Peyer's patch (tissue), 4 donors: ENCODE measurements around the gene PACS2. TPM values are rescaled to one million over a fixed set of nuclear protein-coding genes. Genes with fewer than 3 reads are reported as not detected.

ENCODE experiments used
- DNase-seq, 3 donors: peaks; one replicate each; pipeline ENCODE4 v3.0.0-alpha.2; 2017 to 2019
- H3K27ac ChIP-seq, 4 donors: fragments of 200-600 bp; sonication (generic); one replicate each; pipeline ENCODE4 v1.5.1; 2016 to 2019
- H3K27me3 ChIP-seq, 2 donors: fragments of 200-600 bp; sonication (generic); one replicate each; pipeline ENCODE4 v1.5.1; 2019
- H3K36me3 ChIP-seq, 3 donors: fragments of 200-600 bp; sonication (generic); one replicate each; pipeline ENCODE4 v1.5.1; 2016 to 2019
- H3K4me1 ChIP-seq, 4 donors: fragments of 200-600 bp; sonication (generic); one replicate each; pipeline ENCODE4 v1.5.1; 2016 to 2019
- H3K4me3 ChIP-seq, 4 donors: fragments of 200-600 bp; sonication (generic); 1 replicate in 3 of 4; 2 replicates in 1 of 4; pipeline ENCODE4 v1.5.1; 2016 to 2019; ENCODE audit warnings: mild to moderate bottlenecking in 1 of 4
- H3K9me3 ChIP-seq, 4 donors: fragments of 200-600 bp; sonication (generic); one replicate each; pipeline ENCODE4 v1.5.1; 2016 to 2019; ENCODE audit warnings: mild to moderate bottlenecking in 1 of 4
- POLR2A ChIP-seq, 2 donors: fragments of 450-650 bp; IDR thresholded peaks; one replicate each; pipeline ENCODE4 v1.5.1; 2017; ENCODE audit warnings: antibody characterized with exemption in 2 of 2, mild to moderate bottlenecking in 2 of 2, moderate library complexity in 2 of 2
- total RNA-seq, 4 donors: library from RNA; depleted of rRNA; stranded (reverse); fragments of >200 nt; gene quantifications; one replicate each; pipeline ENCODE4 v1.1.0, GENCODE V29; 2016
- TF ChIP-seq, protein P1 (sequence below), 6 experiments: fragments of 450-650 bp in 4 of 6; fragments of 200-600 bp in 2 of 6; sonication (generic) in 1 of 6; IDR thresholded peaks; one replicate each; pipeline ENCODE4 v1.5.1; 2017 to 2019; ENCODE audit warnings: antibody characterized with exemption in 6 of 6, mild to moderate bottlenecking in 3 of 6, moderate library complexity in 1 of 6

PACS2 gene
- total RNA-seq, 4 donors from 2014 or later: 77.2 to 158 (median 126) TPM

DNA sequence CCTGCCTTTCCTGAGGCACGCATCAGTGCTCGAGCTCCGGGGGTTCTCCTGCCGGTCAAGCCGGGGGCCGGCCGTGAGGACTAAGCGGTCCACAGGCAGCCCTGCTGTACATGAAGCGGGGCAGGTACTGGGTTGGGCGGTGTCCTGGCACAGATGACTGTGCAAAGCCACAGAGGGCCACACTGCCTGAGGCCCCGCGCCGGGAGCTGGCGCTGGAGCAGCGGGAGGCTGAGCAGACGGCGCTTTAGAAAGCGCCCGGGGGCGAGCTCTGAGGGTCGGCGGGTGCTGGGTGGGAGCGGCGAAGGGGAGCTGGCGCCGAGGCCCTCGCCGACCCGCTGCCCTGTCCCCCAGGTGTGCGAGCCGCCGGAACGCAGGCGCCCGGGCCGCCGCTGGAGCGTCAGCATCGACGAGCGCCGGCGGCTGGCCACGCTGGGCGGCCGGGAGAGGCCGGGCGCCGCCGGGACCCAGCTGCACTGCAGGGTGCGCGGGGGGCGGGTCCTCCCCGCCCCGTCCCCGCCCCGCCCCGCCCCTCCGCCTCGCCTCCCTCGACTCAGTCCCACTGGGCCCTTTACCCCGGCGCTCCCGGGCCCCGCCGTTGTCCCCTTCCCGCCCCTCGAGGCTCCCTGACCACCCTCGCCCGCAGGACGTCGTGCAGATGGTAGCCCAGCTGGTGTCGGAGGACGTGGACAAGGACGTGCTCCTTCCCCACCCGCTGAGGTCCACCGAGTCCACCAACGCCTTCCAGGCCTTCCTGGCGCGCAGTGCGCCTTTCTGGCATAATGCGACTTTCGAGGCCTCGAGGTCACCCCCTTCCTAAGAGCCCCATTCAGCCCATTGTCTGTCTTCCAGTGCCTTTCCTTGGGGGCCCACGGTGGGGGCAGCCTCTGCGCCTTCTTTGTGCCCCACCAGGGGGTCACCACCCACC lies 96.7 kb downstream of the PACS2 start:
- H3K4me1 ChIP-seq: peaks cover 0 to 15% (median 7%) of the 10 kb centered on the region in 4 donors
- DNase-seq: peak in 2 of 3 donors; percentile 56 to 79
- H3K27ac ChIP-seq: no peak overlapping the region
- no peak for TF ChIP-seq POLR2A (IDR thresholded peaks at IDR 0.05)
- TF ChIP-seq, protein P1, sequence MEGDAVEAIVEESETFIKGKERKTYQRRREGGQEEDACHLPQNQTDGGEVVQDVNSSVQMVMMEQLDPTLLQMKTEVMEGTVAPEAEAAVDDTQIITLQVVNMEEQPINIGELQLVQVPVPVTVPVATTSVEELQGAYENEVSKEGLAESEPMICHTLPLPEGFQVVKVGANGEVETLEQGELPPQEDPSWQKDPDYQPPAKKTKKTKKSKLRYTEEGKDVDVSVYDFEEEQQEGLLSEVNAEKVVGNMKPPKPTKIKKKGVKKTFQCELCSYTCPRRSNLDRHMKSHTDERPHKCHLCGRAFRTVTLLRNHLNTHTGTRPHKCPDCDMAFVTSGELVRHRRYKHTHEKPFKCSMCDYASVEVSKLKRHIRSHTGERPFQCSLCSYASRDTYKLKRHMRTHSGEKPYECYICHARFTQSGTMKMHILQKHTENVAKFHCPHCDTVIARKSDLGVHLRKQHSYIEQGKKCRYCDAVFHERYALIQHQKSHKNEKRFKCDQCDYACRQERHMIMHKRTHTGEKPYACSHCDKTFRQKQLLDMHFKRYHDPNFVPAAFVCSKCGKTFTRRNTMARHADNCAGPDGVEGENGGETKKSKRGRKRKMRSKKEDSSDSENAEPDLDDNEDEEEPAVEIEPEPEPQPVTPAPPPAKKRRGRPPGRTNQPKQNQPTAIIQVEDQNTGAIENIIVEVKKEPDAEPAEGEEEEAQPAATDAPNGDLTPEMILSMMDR (IDR thresholded peaks at IDR 0.05): peak in 1 of 6 experiments; percentile 5
- H3K36me3 ChIP-seq: no peaks in the 10 kb centered on the region
- H3K9me3 ChIP-seq: no peaks in the 10 kb centered on the region
- H3K4me3 ChIP-seq: peak overlapping the region in 3 of 4 donors; percentile 42 to 47 (median 43)
- peaks cover 0 to 8% of the 10 kb centered on the region in 2 donors for H3K27me3 ChIP-seq

DNA sequence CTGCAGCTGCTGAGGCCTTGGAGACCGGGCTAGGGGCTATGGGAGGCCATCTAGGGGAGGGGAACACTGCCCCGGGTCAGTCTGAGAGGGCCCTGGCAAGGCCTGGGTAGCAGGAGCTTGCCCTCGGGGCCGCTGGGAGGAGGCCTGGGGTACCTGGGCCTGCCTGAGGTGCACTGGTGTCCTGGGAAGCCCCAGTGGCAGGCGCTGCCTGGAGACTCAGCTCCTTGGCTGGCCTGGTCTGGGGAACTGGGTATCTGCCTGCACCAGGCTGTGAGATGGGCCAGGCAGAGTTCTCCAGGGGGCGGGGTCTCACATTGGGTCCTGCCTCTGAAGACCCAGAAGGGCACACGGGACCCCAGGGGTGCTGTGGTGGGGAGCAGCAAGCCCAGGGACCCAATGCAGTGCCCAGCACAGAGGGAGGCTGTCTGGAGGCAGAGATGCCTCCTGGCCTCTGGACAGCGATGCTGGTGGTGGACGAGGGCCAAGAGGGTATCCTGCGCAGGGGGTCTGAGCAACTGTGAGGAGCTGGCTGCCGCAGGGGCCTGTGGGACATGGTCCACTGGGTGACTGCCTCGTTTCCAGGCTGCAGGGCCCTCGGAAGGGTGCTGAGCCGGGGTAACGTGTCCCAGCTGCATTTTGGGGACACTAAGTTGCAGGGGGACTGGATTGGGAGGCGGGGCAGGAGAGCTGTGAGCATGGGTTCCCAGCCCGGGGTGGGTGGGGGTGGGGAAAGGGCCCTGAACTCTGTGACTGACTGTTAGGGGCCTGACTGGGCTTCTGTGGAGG lies 97.6 kb downstream of the PACS2 start:
- peaks cover 0 to 8% of the 10 kb centered on the region in 2 donors for H3K27me3 ChIP-seq
- no peak overlapping the region for H3K27ac ChIP-seq
- DNase-seq: no peak
- H3K36me3 ChIP-seq: no peaks in the 10 kb centered on the region
- H3K9me3 ChIP-seq: no peaks in the 10 kb centered on the region
- H3K4me3 ChIP-seq: peak overlapping the region in 1 of 4 donors; percentile 43
- TF ChIP-seq, protein P1 (IDR thresholded peaks at IDR 0.05): no peak
- no peak for TF ChIP-seq POLR2A (IDR thresholded peaks at IDR 0.05)
- peaks cover 0 to 15% (median 7%) of the 10 kb centered on the region in 4 donors for H3K4me1 ChIP-seq

DNA sequence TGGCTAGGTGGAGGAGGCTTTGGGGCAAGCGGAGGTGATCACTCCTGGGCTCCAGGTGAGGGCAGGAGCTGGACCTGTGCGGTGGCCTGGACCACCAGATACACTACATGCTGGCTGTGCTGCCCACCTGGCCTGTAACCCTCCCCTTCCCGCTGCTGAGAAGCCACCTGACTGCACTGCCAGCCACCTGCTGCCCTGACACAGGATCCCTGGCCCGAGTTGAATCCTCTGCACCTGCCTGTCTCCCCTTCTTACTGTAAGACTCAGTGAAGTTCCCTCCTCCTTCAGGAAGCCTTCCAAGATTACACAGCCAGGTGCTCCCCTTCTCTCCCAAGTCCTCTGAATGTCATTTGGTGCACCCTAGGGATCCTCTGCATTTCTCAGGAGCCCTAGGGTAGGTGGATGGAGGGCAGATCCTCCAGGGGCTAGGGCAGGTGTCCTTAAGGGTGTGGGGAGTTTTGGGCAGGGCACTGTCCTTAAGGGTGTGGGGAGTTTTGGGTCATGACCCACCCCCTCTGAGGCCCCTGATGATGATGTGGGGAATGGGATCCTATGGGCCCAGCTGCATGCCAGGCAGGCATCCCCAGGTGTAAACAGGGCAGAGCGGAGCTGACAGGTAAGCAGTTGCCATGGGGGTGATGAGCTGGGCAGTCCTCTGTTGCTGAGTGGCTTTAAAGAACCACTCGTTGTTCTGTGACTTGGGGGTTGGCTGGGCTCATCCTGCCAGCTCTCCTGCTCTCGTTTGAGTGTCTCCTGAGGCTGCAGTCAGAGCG lies 98.4 kb downstream of the PACS2 start:
- H3K9me3 ChIP-seq: no peaks in the 10 kb centered on the region
- TF ChIP-seq, protein P1 (IDR thresholded peaks at IDR 0.05): no peak
- no peak for TF ChIP-seq POLR2A (IDR thresholded peaks at IDR 0.05)
- H3K4me3 ChIP-seq: no peak overlapping the region
- H3K27me3 ChIP-seq: peaks cover 0 to 8% of the 10 kb centered on the region in 2 donors
- no peak overlapping the region for H3K27ac ChIP-seq
- no peaks in the 10 kb centered on the region for H3K36me3 ChIP-seq
- peaks cover 0 to 15% (median 7%) of the 10 kb centered on the region in 4 donors for H3K4me1 ChIP-seq
- no peak for DNase-seq

DNA sequence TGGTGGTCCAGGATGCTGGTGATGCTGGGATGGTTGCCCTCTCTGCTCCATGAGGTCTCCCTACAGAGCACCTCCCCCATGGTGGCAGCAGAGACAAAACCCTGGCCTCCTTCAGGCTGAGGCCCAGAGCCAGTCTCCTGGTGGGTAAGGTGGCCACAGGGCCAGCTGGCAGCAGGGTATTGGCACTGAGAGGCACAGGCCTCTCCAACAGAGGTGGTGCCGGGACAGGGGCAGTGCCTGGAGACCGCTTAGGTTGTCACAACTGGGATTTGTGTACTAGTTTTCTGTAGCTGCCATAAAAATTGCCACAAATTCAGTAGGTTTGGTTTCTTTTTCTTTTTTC lies 99.0 kb downstream of the PACS2 start:
- Histone ChIP-seq H3K4me1 (peaks cover 0 to 21% (median 7%) of the 10 kb centered on the region in 4 donors), H3K36me3 (no peaks in the 10 kb centered on the region), H3K27ac (no peak overlapping the region), H3K27me3 (peaks cover 0 to 8% of the 10 kb centered on the region in 2 donors), H3K9me3 (no peaks in the 10 kb centered on the region), H3K4me3 (no peak overlapping the region)
- DNase-seq: no peak
- no peak for TF ChIP-seq POLR2A (IDR thresholded peaks at IDR 0.05)
- TF ChIP-seq, protein P1 (IDR thresholded peaks at IDR 0.05): no peak
